ENCODE results near the gene FOXK1.
A peak's percentile ranks its signal among the peaks of the same experiment; 100 is the strongest.
"Not testable (repeated sequence)": the region's sequence is repeated elsewhere in the genome, so short reads cannot be mapped to it uniquely, and the experiment has no call there.

The FOXK1 gene

GRCh38 chr7:4681886-4682620, at the start of gene FOXK1:
FOXK1 (plus strand) TSS chr7:4682295; CDS start chr7:4682309, 14 bp downstream.
- peak within 1 kb of the TSS; percentile 89 to 98 (median 95) for H3K9ac ChIP-seq

DNA sequence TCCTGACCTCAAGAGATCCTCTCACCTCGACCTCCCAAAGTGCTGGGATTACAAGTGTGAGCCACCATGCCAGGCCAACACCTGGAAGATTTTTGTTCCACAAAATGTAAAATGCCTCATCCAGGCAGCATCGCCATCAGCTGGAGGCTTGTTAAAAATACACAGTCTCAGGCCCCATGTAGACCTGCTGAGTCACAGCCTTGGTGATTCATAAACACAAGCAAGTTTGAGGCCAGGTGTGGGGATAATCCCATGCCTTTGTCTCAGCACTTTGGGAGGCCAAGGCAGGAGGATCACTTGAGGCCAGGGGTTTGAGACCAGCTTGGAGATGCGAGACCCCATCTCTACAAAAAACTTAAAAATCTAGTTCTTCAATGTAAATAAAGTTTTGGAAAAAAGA, 49.1 kb upstream of the FOXK1 start:
- Histone ChIP-seq H3K27me3 (no peaks in the 10 kb centered on the region), H4K20me1 (no peaks in the 10 kb centered on the region), H3K4me1 (peaks cover 0 to 9% (median 0%) of the 10 kb centered on the region in 10 experiments; a peak in 1 of 20 replicates), H3K4me2 (no peak overlapping the region), H3K9me3 (replicated peaks in 1 of 11) (no peaks in the 10 kb centered on the region), H3K4me3 (no peak overlapping the region), H3K36me3 (no peaks in the 10 kb centered on the region), H3K9ac (no peak overlapping the region), H3K27ac (no peak overlapping the region)
- TF ChIP-seq Cebpa-rat (IDR thresholded peaks at IDR 0.05) = no peak

More at GRCh38 chr7:4681886-4682620, at the start of gene FOXK1:
- peaks cover 24 to 42% (median 38%) of the 10 kb centered on the region in 10 experiments for H3K4me1 ChIP-seq
- peaks cover 0 to 16% (median 10%) of the 10 kb centered on the region in 11 experiments; a peak in 14 of 22 replicates for H3K36me3 ChIP-seq
- H3K9me3 ChIP-seq (replicated peaks in 1 of 11) = peaks cover 0 to 12% (median 6%) of the 10 kb centered on the region in 11 experiments; a peak in 9 of 22 replicates
- H3K27ac ChIP-seq = peak within 1 kb of the TSS; percentile 80 to 93 (median 92)
- H3K4me3 ChIP-seq = peak within 1 kb of the TSS; percentile 91 to 99 (median 98)
- TF ChIP-seq Cebpa-rat (IDR thresholded peaks at IDR 0.05) = no peak
- H3K4me2 ChIP-seq = peak within 1 kb of the TSS; percentile 93 to 100 (median 99)
- H3K27me3 ChIP-seq = no peaks in the 10 kb centered on the region
- peaks cover 31 to 45% (median 41%) of the 10 kb centered on the region in 11 experiments; a peak in 21 of 22 replicates for H4K20me1 ChIP-seq

DNA sequence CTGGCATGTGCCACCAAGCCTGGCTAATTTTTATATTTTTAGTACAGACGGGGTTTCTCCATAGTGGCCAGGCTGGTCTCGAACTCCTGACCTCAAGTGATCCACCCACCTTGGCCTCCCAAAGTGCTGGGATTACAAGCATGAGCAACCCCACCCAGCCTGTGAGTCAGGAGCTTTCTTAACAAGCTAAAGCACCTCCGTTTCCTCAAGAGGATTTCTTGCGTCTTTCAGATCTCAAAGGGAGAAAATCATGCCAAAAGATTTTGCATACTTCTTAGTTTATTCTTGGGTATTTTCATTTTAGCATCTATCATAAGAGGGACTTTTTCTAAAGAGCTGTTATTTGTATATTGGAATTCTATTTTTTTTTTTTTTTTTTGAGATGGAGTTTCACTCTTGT, 47.9 kb upstream of the FOXK1 start:
- no peak overlapping the region for H3K4me3 ChIP-seq
- no peak overlapping the region for H3K27ac ChIP-seq
- H3K9me3 ChIP-seq (replicated peaks in 1 of 11) = no peaks in the 10 kb centered on the region
- H3K36me3 ChIP-seq = no peaks in the 10 kb centered on the region
- H3K9ac ChIP-seq = no peak overlapping the region
- no peak overlapping the region for H3K4me2 ChIP-seq
- no peaks in the 10 kb centered on the region for H3K27me3 ChIP-seq
- TF ChIP-seq Cebpa-rat (IDR thresholded peaks at IDR 0.05) = no peak
- H4K20me1 ChIP-seq = no peaks in the 10 kb centered on the region
- H3K4me1 ChIP-seq = peaks cover 0 to 9% (median 0%) of the 10 kb centered on the region in 10 experiments; a peak in 2 of 20 replicates

GRCh38 chr7:4638781-4639575, 43.1 kb upstream of the FOXK1 start:
- no peak overlapping the region for H3K9ac ChIP-seq
- H3K27ac ChIP-seq = no peak overlapping the region
- TF ChIP-seq Cebpa-rat (IDR thresholded peaks at IDR 0.05) = no peak
- no peaks in the 10 kb centered on the region for H4K20me1 ChIP-seq
- H3K27me3 ChIP-seq = no peaks in the 10 kb centered on the region
- H3K9me3 ChIP-seq (replicated peaks in 1 of 11) = peaks cover 0 to 8% (median 0%) of the 10 kb centered on the region in 11 experiments; a peak in 7 of 22 replicates
- peaks cover 9 to 19% (median 15%) of the 10 kb centered on the region in 10 experiments; a peak in 19 of 20 replicates for H3K4me1 ChIP-seq
- no peaks in the 10 kb centered on the region for H3K36me3 ChIP-seq
- H3K4me2 ChIP-seq = no peak overlapping the region
- no peak overlapping the region for H3K4me3 ChIP-seq

DNA sequence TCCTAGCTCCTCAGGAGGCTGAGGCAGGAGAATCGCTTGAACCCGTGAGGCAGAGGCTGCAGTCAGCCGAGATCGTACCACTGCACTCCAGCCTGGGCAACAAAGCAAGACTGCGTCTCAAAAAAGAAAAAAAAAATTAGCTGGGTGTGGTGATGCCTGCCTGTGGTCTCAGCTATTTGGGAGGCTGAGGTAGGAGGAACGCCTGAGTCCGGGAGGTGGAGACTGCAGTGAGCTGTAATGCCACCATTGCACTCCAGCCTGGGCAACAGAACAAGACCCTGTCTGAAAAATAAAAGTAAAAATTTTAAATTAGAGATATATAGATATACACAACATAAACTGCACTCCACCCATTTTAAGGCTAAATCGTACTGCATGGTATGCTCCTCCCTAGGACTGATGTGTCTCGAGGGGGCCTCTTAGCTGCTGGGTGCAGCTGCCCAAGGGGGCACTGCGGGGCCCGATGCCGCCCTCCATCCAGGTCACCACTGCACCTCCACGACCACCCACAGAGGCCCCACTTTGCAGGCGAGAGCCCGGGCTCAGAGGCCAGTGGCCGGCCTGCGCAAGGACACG, 40.9 kb upstream of the FOXK1 start:
- Histone ChIP-seq H4K20me1 (no peaks in the 10 kb centered on the region), H3K36me3 (no peaks in the 10 kb centered on the region), H3K4me1 (peaks cover 9 to 17% (median 15%) of the 10 kb centered on the region in 10 experiments; a peak in 19 of 20 replicates), H3K9me3 (replicated peaks in 1 of 11) (peaks cover 0 to 9% (median under 1%) of the 10 kb centered on the region in 11 experiments; a peak in 9 of 22 replicates), H3K4me3 (peak overlapping the region; percentile 61 to 83 (median 72)), H3K27me3 (no peaks in the 10 kb centered on the region), H3K27ac (peak overlapping the region in 9 of 11 experiments; percentile 49 to 96 (median 94); a peak in 11 of 22 replicates), H3K9ac (peak overlapping the region; percentile 59 to 93 (median 90); a peak in 21 of 22 replicates), H3K4me2 (peak overlapping the region; percentile 73 to 93 (median 85))
- no peak for TF ChIP-seq Cebpa-rat (IDR thresholded peaks at IDR 0.05)

- H4K20me1 ChIP-seq = no peaks in the 10 kb centered on the region
- peak overlapping the region; percentile 61 to 83 (median 72) for H3K4me3 ChIP-seq
- H3K4me2 ChIP-seq = peak overlapping the region; percentile 73 to 93 (median 87)
- H3K27me3 ChIP-seq = no peaks in the 10 kb centered on the region
- H3K27ac ChIP-seq = peak overlapping the region; percentile 79 to 97 (median 94)
- peak overlapping the region; percentile 83 to 93 (median 90) for H3K9ac ChIP-seq
- peaks cover 9 to 17% (median 15%) of the 10 kb centered on the region in 10 experiments; a peak in 19 of 20 replicates for H3K4me1 ChIP-seq
- no peaks in the 10 kb centered on the region for H3K36me3 ChIP-seq
- no peak for TF ChIP-seq Cebpa-rat (IDR thresholded peaks at IDR 0.05)
- H3K9me3 ChIP-seq (replicated peaks in 1 of 11) = peaks cover 0 to 15% (median 6%) of the 10 kb centered on the region in 11 experiments; a peak in 14 of 22 replicates
Measured at GRCh38 chr7:4641667-4642467, 40.2 kb upstream of the FOXK1 start.

GRCh38 chr7:4642468-4643203, 39.5 kb upstream of the FOXK1 start:
- no peaks in the 10 kb centered on the region for H4K20me1 ChIP-seq
- peak overlapping the region; percentile 73 to 91 (median 82) for H3K4me2 ChIP-seq
- peak overlapping the region; percentile 79 to 97 (median 94) for H3K27ac ChIP-seq
- H3K9ac ChIP-seq = peak overlapping the region; percentile 83 to 93 (median 90)
- peaks cover 9 to 17% (median 15%) of the 10 kb centered on the region in 10 experiments; a peak in 19 of 20 replicates for H3K4me1 ChIP-seq
- H3K27me3 ChIP-seq = no peaks in the 10 kb centered on the region
- H3K36me3 ChIP-seq = no peaks in the 10 kb centered on the region
- H3K9me3 ChIP-seq (replicated peaks in 1 of 11) = peaks cover 0 to 21% (median 6%) of the 10 kb centered on the region in 11 experiments; a peak in 14 of 22 replicates
- no peak for TF ChIP-seq Cebpa-rat (IDR thresholded peaks at IDR 0.05)
- H3K4me3 ChIP-seq = peak overlapping the region; percentile 61 to 83 (median 72)

- Histone ChIP-seq H3K9me3 (replicated peaks in 1 of 11) (peaks cover 0 to 25% (median 6%) of the 10 kb centered on the region in 11 experiments; a peak in 14 of 22 replicates), H3K9ac (peak overlapping the region in 2 of 11 experiments; percentile 88; a peak in 2 of 22 replicates), H3K4me2 (peak overlapping the region in 10 of 11 experiments; percentile 73 to 91 (median 80); a peak in 19 of 22 replicates), H3K27ac (peak overlapping the region in 6 of 11 experiments; percentile 91 to 97 (median 94); a peak in 5 of 22 replicates), H3K4me3 (peak overlapping the region in 6 of 10 experiments; percentile 66 to 83 (median 75); a peak in 8 of 20 replicates), H3K4me1 (peaks cover 9 to 17% (median 15%) of the 10 kb centered on the region in 10 experiments; a peak in 19 of 20 replicates)
- not testable (repeated sequence) for H4K20me1 ChIP-seq, H3K36me3 ChIP-seq, H3K27me3 ChIP-seq
Measured at GRCh38 chr7:4643204-4643471, 39.0 kb upstream of the FOXK1 start.

All from BLaER1 treated with 17β-estradiol and CSF1 and Interleukin-3, amounts not matched to agents 10 nM and 100 nM (cell line).